GM23338 (cell line): ENCODE data around the gene TINCR. TPM values are rescaled to one million over a fixed set of nuclear protein-coding genes. Genes with fewer than 3 reads are reported as not detected.

ENCODE experiments used
- ATAC-seq: fragments of 200-7000 bp; cut with Tn5 transposase; 3 replicates; pipeline ENCODE4 v1.9.1; 2020
- DNase-seq: peaks from one replicate; pipeline ENCODE4 v3.0.0-alpha.2; 2015; ENCODE audit warnings: low spot score
- H2AFZ ChIP-seq: fragments of 200-600 bp; sonication (generic); 2 replicates; pipeline ENCODE4 v1.8.0; 2016; ENCODE audit warnings: antibody characterized with exemption, mild to moderate bottlenecking, moderate library complexity
- H3F3A ChIP-seq: fragments of 200-600 bp; sonication (generic); replicated peaks from 2 replicates; pipeline ENCODE4 v1.8.0; 2017; ENCODE audit warnings: antibody characterized with exemption, mixed run types, low read depth
- H3K27ac ChIP-seq: fragments of 200-600 bp; sonication (generic); 2 replicates; pipeline ENCODE4 v1.6.1; 2016; ENCODE audit warnings: low read depth
- H3K27me3 ChIP-seq: fragments of 200-600 bp; sonication (generic); 2 replicates; pipeline ENCODE4 v1.8.0; 2016; ENCODE audit warnings: mild to moderate bottlenecking, mixed run types, moderate library complexity; ENCODE audit not compliant: insufficient read depth
- H3K36me3 ChIP-seq: fragments of 200-600 bp; sonication (generic); 2 replicates; pipeline ENCODE4 v1.8.0; 2016; ENCODE audit warnings: mild to moderate bottlenecking; ENCODE audit not compliant: insufficient read depth
- H3K4me1 ChIP-seq: fragments of 200-600 bp; sonication (generic); 2 replicates; pipeline ENCODE4 v1.8.0; 2016; ENCODE audit warnings: mild to moderate bottlenecking, moderate library complexity; ENCODE audit not compliant: insufficient read depth
- H3K4me2 ChIP-seq: fragments of 200-600 bp; sonication (generic); 2 replicates; pipeline ENCODE4 v1.7.1; 2017; ENCODE audit warnings: mixed run types
- H3K4me3 ChIP-seq: fragments of 200-600 bp; sonication (generic); 2 replicates; pipeline ENCODE4 v1.6.1; 2016; ENCODE audit warnings: mixed run types
- H3K79me2 ChIP-seq: fragments of 200-600 bp; sonication (generic); replicated peaks from 2 replicates; pipeline ENCODE4 v1.8.0; 2017; ENCODE audit warnings: mild to moderate bottlenecking; ENCODE audit not compliant: insufficient read depth
- H3K9me2 ChIP-seq: fragments of 200-600 bp; sonication (generic); 2 replicates; pipeline ENCODE4 v1.8.0; 2017; ENCODE audit not compliant: insufficient read depth
- H4K20me1 ChIP-seq: fragments of 200-600 bp; sonication (generic); replicated peaks from 2 replicates; pipeline ENCODE4 v1.8.0; 2017; ENCODE audit warnings: mild to moderate bottlenecking; ENCODE audit not compliant: insufficient read depth
- H3K27ac Mint-ChIP-seq: 2 replicates; pipeline ENCODE4 v1.8.0; 2020; ENCODE audit warnings: inconsistent platforms, mild to moderate bottlenecking, moderate library complexity, mixed read lengths
- H3K27me3 Mint-ChIP-seq: 3 replicates; pipeline ENCODE4 v1.8.0; 2022; ENCODE audit warnings: low read depth, mild to moderate bottlenecking, moderate library complexity, mixed read lengths, inconsistent platforms; ENCODE audit not compliant: insufficient read depth, poor library complexity
- H3K36me3 Mint-ChIP-seq: 3 replicates; pipeline ENCODE4 v1.8.0; 2021; ENCODE audit warnings: low read depth, mild to moderate bottlenecking, inconsistent platforms, moderate library complexity, mixed read lengths
- H3K4me1 Mint-ChIP-seq: 3 replicates; pipeline ENCODE4 v1.8.0; 2020; ENCODE audit warnings: mild to moderate bottlenecking, inconsistent platforms, mixed read lengths
- H3K4me3 Mint-ChIP-seq: 3 replicates; pipeline ENCODE4 v1.8.0; 2021; ENCODE audit warnings: moderate library complexity, mild to moderate bottlenecking, inconsistent platforms, mixed read lengths
- H3K9me3 Mint-ChIP-seq: 3 replicates; pipeline ENCODE4 v1.8.0; 2020; ENCODE audit warnings: moderate library complexity, mild to moderate bottlenecking, inconsistent platforms, mixed read lengths
- CREB1 ChIP-seq: fragments of 250-450 bp; sonication (Bioruptor Pico); IDR thresholded peaks from 2 replicates; pipeline ENCODE4 v1.5.0; 2020; ENCODE audit warnings: low read depth, mild to moderate bottlenecking, moderate library complexity
- CTCF ChIP-seq, 2 experiments: fragments of 200-600 bp in 1 of 2; sonication (generic) in 1 of 2; conservative IDR thresholded peaks; 2 replicates each; pipeline versions ENCODE4 v1.5.1 to v1.6.1; 2016 to 2017; ENCODE audit warnings: antibody characterized with exemption in 2 of 2, low read depth in 2 of 2, mild to moderate bottlenecking in 2 of 2, moderate library complexity in 1 of 2
- ETS1 ChIP-seq: IDR thresholded peaks from 2 replicates; pipeline ENCODE4 v1.6.1; 2016; ENCODE audit warnings: antibody characterized with exemption
- EZH2 ChIP-seq: fragments of 200-600 bp; sonication (generic); IDR thresholded peaks from one replicate; pipeline ENCODE4 v1.8.0; 2017; ENCODE audit warnings: antibody characterized with exemption, mild to moderate bottlenecking, low read depth; ENCODE audit not compliant: unreplicated experiment
- EZH2phosphoT487 ChIP-seq: fragments of 200-600 bp; sonication (generic); IDR thresholded peaks from one replicate; pipeline ENCODE4 v1.8.1; 2018; ENCODE audit warnings: antibody characterized with exemption; ENCODE audit not compliant: unreplicated experiment
- JUNB ChIP-seq: IDR thresholded peaks from one replicate; pipeline ENCODE4 v1.6.1; 2016; ENCODE audit warnings: antibody characterized with exemption; ENCODE audit not compliant: unreplicated experiment
- NANOG ChIP-seq: IDR thresholded peaks from 2 replicates; pipeline ENCODE4 v1.6.1; 2016; ENCODE audit warnings: antibody characterized with exemption, borderline replicate concordance
- POLR2AphosphoS5 ChIP-seq: IDR thresholded peaks from 2 replicates; pipeline ENCODE4 v1.6.1; 2016; ENCODE audit warnings: antibody characterized with exemption, low read depth
- STAT1 ChIP-seq: IDR thresholded peaks from one replicate; pipeline ENCODE4 v1.6.1; 2016; ENCODE audit warnings: antibody characterized with exemption; ENCODE audit not compliant: unreplicated experiment
- ZNF114 ChIP-seq: fragments of 250-450 bp; sonication (Bioruptor Pico); IDR thresholded peaks from 2 replicates; pipeline ENCODE4 v1.5.0; 2020; ENCODE audit warnings: mild to moderate bottlenecking, moderate library complexity
- ZNF331 ChIP-seq: fragments of 250-450 bp; sonication (Bioruptor Pico); IDR thresholded peaks from 2 replicates; pipeline ENCODE4 v1.5.0; 2020; ENCODE audit warnings: low read depth, mild to moderate bottlenecking, moderate library complexity
- polyA plus RNA-seq: library from polyadenylated mRNA; unstranded; fragments of >200 nt; fragmentation: Nextera tagmentation; extraction: Ambion mirVana; gene quantifications from 2 replicates; pipeline ENCODE4 v1.2.1, GENCODE V29; 2016
- total RNA-seq: library from RNA; depleted of rRNA; stranded (reverse); fragments of >200 nt; shearing (Covaris generic); gene quantifications from 2 replicates; pipeline ENCODE4 v1.2.3, GENCODE V29; 2014
- TF ChIP-seq, protein P1 (sequence below): fragments of 250-450 bp; sonication (Bioruptor Pico); IDR thresholded peaks from 2 replicates; pipeline ENCODE4 v1.5.0; 2020; ENCODE audit warnings: mild to moderate bottlenecking, moderate library complexity
- TF ChIP-seq, protein P2 (sequence below): IDR thresholded peaks from one replicate; pipeline ENCODE4 v1.6.1; 2018; ENCODE audit warnings: antibody characterized with exemption; ENCODE audit not compliant: unreplicated experiment

Gene TINCR
- total and polyA plus RNA-seq, 2 experiments from 2014 or later = 0.42 to 0.97 TPM

GRCh38 chr19:5563935-5564612, 3.7 kb downstream of the TINCR start:
- H3K9me3 Mint-ChIP-seq = peaks cover 10% of the 10 kb centered on the region
- H4K20me1 ChIP-seq = no peaks in the 10 kb centered on the region
- peaks cover 20% of the 10 kb centered on the region for H3K27me3 ChIP-seq
- H3K4me3 Mint-ChIP-seq = no peak overlapping the region
- peaks cover 13% of the 10 kb centered on the region for H3K4me1 Mint-ChIP-seq
- H3K27ac Mint-ChIP-seq = no peak overlapping the region
- H3K36me3 ChIP-seq = no peaks in the 10 kb centered on the region
- H3K36me3 Mint-ChIP-seq = no peaks in the 10 kb centered on the region
- no peak overlapping the region for H3K4me3 ChIP-seq
- no peaks in the 10 kb centered on the region for H3K79me2 ChIP-seq
- H3K27me3 Mint-ChIP-seq = peaks cover 24% of the 10 kb centered on the region
- no peak for ATAC-seq
- no peak for DNase-seq
- H3F3A ChIP-seq = peaks cover 10% of the 10 kb centered on the region; the same call in 1 of the 2 replicates
- no peak overlapping the region for H3K4me2 ChIP-seq
- no peaks in the 10 kb centered on the region; the same call in 1 of the 2 replicates for H3K4me1 ChIP-seq
- H3K9me2 ChIP-seq = no peaks in the 10 kb centered on the region
- no peak overlapping the region for H2AFZ ChIP-seq
- TF ChIP-seq ZNF114 (no peak), EZH2 (no peak), JUNB (no peak), NANOG (no peak), ETS1 (no peak), CREB1 (CRISPR knock-in tag) (no peak), ZNF331 (CRISPR knock-in tag) (no peak), STAT1 (no peak), CTCF (conservative IDR thresholded peaks at IDR 0.05; ENCODE audit: low read depth in 2 of 2) (no peak), EZH2phosphoT487 (no peak), POLR2AphosphoS5 (no peak)
- TF ChIP-seq, protein P1, sequence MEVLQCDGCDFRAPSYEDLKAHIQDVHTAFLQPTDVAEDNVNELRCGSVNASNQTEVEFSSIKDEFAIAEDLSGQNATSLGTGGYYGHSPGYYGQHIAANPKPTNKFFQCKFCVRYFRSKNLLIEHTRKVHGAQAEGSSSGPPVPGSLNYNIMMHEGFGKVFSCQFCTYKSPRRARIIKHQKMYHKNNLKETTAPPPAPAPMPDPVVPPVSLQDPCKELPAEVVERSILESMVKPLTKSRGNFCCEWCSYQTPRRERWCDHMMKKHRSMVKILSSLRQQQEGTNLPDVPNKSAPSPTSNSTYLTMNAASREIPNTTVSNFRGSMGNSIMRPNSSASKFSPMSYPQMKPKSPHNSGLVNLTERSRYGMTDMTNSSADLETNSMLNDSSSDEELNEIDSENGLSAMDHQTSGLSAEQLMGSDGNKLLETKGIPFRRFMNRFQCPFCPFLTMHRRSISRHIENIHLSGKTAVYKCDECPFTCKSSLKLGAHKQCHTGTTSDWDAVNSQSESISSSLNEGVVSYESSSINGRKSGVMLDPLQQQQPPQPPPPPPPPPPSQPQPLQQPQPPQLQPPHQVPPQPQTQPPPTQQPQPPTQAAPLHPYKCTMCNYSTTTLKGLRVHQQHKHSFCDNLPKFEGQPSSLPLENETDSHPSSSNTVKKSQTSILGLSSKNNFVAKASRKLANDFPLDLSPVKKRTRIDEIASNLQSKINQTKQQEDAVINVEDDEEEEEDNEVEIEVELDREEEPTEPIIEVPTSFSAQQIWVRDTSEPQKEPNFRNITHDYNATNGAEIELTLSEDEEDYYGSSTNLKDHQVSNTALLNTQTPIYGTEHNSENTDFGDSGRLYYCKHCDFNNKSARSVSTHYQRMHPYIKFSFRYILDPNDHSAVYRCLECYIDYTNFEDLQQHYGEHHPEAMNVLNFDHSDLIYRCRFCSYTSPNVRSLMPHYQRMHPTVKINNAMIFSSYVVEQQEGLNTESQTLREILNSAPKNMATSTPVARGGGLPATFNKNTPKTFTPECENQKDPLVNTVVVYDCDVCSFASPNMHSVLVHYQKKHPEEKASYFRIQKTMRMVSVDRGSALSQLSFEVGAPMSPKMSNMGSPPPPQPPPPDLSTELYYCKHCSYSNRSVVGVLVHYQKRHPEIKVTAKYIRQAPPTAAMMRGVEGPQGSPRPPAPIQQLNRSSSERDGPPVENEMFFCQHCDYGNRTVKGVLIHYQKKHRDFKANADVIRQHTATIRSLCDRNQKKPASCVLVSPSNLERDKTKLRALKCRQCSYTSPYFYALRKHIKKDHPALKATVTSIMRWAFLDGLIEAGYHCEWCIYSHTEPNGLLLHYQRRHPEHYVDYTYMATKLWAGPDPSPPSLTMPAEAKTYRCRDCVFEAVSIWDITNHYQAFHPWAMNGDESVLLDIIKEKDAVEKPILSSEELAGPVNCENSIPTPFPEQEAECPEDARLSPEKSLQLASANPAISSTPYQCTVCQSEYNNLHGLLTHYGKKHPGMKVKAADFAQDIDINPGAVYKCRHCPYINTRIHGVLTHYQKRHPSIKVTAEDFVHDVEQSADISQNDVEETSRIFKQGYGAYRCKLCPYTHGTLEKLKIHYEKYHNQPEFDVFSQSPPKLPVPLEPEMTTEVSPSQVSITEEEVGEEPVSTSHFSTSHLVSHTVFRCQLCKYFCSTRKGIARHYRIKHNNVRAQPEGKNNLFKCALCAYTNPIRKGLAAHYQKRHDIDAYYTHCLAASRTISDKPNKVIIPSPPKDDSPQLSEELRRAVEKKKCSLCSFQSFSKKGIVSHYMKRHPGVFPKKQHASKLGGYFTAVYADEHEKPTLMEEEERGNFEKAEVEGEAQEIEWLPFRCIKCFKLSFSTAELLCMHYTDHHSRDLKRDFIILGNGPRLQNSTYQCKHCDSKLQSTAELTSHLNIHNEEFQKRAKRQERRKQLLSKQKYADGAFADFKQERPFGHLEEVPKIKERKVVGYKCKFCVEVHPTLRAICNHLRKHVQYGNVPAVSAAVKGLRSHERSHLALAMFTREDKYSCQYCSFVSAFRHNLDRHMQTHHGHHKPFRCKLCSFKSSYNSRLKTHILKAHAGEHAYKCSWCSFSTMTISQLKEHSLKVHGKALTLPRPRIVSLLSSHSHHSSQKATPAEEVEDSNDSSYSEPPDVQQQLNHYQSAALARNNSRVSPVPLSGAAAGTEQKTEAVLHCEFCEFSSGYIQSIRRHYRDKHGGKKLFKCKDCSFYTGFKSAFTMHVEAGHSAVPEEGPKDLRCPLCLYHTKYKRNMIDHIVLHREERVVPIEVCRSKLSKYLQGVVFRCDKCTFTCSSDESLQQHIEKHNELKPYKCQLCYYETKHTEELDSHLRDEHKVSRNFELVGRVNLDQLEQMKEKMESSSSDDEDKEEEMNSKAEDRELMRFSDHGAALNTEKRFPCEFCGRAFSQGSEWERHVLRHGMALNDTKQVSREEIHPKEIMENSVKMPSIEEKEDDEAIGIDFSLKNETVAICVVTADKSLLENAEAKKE (CRISPR knock-in tag) = no peak
- TF ChIP-seq, protein P2, sequence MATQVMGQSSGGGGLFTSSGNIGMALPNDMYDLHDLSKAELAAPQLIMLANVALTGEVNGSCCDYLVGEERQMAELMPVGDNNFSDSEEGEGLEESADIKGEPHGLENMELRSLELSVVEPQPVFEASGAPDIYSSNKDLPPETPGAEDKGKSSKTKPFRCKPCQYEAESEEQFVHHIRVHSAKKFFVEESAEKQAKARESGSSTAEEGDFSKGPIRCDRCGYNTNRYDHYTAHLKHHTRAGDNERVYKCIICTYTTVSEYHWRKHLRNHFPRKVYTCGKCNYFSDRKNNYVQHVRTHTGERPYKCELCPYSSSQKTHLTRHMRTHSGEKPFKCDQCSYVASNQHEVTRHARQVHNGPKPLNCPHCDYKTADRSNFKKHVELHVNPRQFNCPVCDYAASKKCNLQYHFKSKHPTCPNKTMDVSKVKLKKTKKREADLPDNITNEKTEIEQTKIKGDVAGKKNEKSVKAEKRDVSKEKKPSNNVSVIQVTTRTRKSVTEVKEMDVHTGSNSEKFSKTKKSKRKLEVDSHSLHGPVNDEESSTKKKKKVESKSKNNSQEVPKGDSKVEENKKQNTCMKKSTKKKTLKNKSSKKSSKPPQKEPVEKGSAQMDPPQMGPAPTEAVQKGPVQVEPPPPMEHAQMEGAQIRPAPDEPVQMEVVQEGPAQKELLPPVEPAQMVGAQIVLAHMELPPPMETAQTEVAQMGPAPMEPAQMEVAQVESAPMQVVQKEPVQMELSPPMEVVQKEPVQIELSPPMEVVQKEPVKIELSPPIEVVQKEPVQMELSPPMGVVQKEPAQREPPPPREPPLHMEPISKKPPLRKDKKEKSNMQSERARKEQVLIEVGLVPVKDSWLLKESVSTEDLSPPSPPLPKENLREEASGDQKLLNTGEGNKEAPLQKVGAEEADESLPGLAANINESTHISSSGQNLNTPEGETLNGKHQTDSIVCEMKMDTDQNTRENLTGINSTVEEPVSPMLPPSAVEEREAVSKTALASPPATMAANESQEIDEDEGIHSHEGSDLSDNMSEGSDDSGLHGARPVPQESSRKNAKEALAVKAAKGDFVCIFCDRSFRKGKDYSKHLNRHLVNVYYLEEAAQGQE = no peak
- H3K27ac ChIP-seq = no peak overlapping the region
